ENCODE data around the gene ZNF682.
"Not testable (repeated sequence)": the region's sequence is repeated elsewhere in the genome, so short reads cannot be mapped to it uniquely, and the experiment has no call there.

Gene ZNF682

DNA sequence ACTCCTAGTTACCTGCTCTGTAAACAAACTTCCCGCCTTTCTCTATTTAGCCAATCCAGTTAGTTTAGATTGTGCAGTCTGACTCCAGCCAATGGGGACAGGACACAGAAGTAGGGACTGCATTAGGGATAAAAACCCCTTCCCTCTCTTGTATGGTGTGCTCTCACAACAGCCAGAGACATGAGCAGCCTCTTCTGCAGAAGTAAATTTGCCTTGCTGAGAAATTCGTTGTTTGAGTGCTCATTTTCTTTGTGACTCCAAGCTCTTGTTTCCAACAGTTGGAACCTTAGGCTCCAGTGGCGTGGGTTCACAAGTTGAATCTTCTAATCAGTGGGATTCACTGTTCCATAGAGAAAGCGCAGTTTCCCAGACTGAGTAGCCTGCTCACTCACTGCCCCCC, 72.4 kb downstream of the ZNF682 start:
- no peak for DNase-seq

DNA sequence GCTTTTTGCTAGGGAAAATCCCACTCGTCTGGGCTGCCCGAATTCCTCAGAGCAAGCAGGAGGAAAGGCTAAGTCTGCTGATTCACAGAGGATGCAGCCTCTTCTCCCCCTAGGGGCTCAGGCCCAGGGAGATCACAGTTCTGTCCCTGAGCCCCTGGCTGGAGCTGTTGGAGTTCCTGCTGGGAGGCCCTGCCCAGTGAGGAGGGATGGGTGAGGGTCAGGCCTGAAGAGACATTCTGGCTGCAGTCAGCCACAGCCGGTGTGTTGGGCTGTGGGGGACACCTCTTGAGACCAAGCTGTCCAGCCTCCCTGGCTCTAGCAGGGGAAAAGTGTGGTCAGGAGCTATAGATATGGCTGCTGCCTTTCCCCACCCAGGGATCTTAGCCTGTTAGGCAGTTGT, 73.2 kb downstream of the ZNF682 start:
- DNase-seq: not testable (repeated sequence)

DNA sequence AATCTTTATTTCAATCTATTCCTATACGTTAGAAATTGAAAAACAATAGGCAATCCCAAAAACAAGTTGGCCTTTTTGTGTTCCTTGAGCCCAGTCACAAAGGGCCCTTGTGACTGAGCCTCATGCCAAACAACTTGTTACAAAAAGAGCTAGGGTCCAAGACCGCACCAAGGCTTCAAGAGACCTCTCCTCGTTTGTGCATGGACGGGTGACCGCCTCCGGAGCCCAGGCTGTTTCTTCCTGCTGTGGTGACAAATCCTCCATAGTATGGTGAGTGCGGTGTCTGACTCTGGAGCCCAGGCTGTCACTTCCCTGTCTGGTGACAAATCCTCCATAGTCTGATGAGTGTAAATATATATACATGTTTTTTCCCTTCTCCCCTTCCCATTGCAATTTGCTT, 74.9 kb downstream of the ZNF682 start:
- DNase-seq: no peak

DNA sequence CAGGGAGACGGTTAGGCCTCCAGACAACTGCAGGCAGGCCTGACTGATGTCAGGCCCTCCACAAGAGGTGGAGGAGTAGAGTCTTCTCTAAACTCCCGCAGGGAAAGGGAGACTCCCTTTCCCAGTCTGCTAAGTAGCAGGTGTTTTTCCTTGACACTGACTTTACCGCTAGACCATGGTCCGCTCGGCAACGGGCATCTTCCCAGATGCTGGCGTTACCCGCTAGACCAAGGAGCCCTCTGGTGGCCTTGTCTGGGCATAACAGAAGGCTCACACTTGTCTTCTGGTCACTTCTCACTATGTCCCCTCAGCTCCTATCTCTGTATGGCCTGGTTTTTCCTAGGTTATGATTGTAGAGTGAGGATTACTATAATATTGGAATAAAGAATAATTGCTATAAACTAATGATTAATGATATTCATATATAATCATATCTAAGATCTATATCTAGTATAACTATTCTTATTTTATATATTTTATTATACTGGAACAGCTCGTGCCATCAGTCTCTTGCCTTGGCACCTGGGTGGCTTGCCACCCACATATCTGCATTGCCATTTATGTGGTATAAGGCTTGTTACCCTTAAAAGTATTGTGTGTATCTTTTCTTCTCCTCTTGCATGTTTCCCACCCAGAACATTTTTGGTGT, 80.0 kb downstream of the ZNF682 start:
- peak; percentile 79 for DNase-seq

DNA sequence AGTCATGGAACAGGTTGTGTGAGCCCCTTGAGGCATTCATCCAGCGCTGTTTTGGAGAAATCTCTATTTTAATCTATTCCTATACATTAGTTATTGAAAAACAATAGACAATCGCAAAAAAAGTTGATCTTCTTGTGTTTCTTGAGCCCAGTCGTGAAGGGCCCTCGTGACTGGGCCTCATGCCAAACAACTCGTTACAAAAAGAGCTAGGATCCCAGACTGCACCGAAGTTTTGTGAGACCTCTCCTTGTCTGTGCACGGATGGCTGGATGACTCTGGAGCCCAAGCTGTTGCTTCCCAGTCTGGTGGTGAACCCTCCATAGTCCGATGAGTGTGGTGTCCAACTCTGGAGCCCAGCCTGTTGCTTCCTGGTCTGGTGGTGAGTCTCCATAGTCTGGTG, 81.5 kb downstream of the ZNF682 start:
- DNase-seq: not testable (repeated sequence)

DNA sequence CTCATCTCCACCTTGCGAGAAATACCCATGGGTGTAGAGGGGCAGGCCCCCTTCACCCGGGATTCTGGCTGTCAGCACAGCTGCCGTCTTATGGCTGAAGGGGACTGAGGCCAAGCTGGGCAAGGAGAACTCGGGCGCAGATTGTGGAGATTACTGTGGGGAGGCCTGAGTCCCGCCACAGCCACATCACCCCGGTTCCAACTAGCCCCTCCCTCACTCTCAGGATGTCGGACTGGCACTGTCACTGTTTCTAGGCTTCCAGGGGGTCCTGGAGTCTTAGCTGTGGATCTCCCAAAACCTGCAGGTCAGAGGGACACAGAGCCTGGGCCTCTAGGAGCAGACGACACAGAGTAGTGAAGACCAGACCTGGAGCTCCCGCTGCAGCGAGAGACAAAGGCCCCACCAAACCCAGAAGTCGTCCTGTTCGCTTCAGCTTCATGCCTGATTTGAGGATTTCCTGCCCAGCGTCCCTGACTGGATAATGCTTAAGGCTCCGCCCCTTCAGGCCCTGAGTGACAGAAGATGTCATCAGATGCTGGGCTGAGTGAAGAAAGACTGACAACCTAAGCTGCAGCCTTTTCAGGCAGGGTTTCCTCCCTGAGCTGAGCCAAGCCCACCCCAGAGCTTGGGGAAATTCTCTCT, 82.8 kb downstream of the ZNF682 start:
- peak; percentile 32 for DNase-seq

DNA sequence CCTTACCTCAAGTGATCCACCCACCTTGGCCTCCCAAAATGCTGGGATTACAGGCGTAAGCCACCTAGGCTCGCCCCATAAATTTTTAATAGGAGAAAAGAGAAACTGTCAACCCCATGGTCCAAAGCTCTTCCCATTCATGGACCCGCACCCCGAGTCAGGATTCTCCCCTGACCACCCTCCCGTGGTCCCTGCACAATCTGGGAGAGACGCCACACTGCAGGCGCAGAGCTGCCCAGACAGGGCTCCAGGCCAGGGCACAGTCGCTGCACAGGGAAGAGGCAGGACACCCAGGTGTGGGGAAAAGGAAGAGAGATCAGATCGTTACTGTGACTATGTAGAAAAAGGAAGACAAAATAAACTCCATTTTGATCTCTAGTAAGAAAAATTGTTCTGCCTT, 84.1 kb downstream of the ZNF682 start:
- DNase-seq: no peak

Measured in right hindlimb (tissue), 1 donor.